Testis (tissue), 3 donors: ENCODE measurements around the gene NRROS. TPM values are rescaled to one million over a fixed set of nuclear protein-coding genes. Genes with fewer than 3 reads are reported as not detected.

Experiments used
- DNase-seq: peaks from one replicate; pipeline ENCODE4 v3.0.0-alpha.2; 2019
- H3K27ac ChIP-seq, 2 donors: fragments of 200-600 bp; sonication (generic); one replicate each; pipeline ENCODE4 v1.5.1; 2019
- H3K27me3 ChIP-seq: fragments of 200-600 bp; sonication (generic); one replicate; pipeline ENCODE4 v1.5.1; 2019
- H3K36me3 ChIP-seq: fragments of 200-600 bp; sonication (generic); one replicate; pipeline ENCODE4 v1.5.1; 2017; ENCODE audit warnings: low read depth; ENCODE audit errors: missing control alignments
- H3K4me1 ChIP-seq: fragments of 200-600 bp; sonication (generic); one replicate; pipeline ENCODE4 v1.5.1; 2019
- H3K4me3 ChIP-seq, 2 donors: fragments of 200-600 bp; sonication (generic); one replicate each; pipeline ENCODE4 v1.5.1; 2017 to 2019
- H3K9me3 ChIP-seq: fragments of 200-600 bp; sonication (generic); one replicate; pipeline ENCODE4 v1.5.1; 2017
- POLR2A ChIP-seq: fragments of 450-650 bp; IDR thresholded peaks from one replicate; pipeline ENCODE4 v1.6.1; 2017; ENCODE audit warnings: antibody characterized with exemption, mild to moderate bottlenecking, moderate library complexity
- WGBS, 2 donors: methylation state at CpG; one replicate each; pipeline ENCODE4 v1.1.5; 2018; 5-methylcytosine and 5-hydroxymethylcytosine counted together
- intact Hi-C: fragments of 100-400 bp; cut with DNase I; formaldehyde crosslinking; loops from one replicate; pipeline ENCODE4 v1.15.1; 2023; ENCODE audit warnings: low total_unique reads
- polyA plus RNA-seq: library from polyadenylated mRNA; stranded (reverse); fragments of 350-450 nt; fragmentation: Illumina TruSeq; extraction: RNeasy Lipid Tissue Mini Kit (QIAGEN cat#74804); gene quantifications from one replicate; pipeline ENCODE4 v1.2.3, GENCODE V29; 2014; ENCODE audit warnings: low read depth, low replicate concordance; ENCODE audit not compliant: insufficient read depth
- total RNA-seq, 2 donors: library from RNA; depleted of rRNA; stranded (reverse); fragments of >200 nt; gene quantifications; one replicate each; pipeline ENCODE4 v1.2.3, GENCODE V29; 2016
- TF ChIP-seq, protein P1 (sequence below), 3 experiments: fragments of 450-650 bp in 2 of 3; fragments of 200-600 bp in 1 of 3; sonication (generic) in 1 of 3; IDR thresholded peaks; one replicate each; pipeline ENCODE4 v1.5.1; 2016 to 2019; ENCODE audit warnings: antibody characterized with exemption in 3 of 3, mild to moderate bottlenecking in 2 of 3, moderate library complexity in 1 of 3

Gene NRROS
- total and polyA plus RNA-seq, 3 donors from 2014 or later: 2.8 to 5.5 (median 3.2) TPM

DNA sequence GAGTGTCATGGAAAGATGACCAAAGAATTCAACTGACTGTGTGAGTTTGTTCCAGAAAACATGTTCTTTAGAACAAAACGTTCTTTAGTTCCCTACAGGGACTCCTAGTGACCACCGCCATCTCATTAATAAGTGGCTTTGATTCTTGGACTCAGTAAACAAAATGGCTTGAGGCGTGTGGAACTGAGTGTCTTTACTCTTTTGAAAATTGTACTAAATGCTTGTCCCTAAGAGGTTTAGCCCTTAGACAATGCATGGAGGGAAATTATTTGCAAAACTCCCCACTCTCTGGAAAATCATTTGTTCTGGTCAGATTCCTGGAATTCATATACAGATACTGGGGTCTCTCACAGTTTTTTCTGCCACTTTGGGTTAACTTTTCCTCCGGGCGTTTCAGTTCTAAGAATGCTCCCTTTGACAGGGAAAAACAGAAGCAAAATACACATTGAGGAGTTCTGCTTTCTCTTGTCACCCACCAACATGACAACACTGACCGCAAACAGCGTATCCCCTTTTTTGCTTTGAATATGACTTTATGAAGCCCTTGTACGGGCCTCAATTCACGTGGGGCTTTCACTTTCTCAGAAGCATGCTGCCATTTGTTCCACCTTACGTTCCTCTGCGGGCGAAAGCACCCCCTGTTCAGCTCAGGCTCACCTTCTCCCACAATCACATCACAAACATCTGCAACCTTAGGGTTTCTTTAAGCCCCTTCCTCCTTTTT is 15.3 kb upstream of the NRROS start:
- Histone ChIP-seq H3K4me1 (peaks cover 8% of the 10 kb centered on the region), H3K27ac (peak overlapping the region in 1 of 2 donors; percentile 73), H3K9me3 (no peaks in the 10 kb centered on the region), H3K36me3 (no peaks in the 10 kb centered on the region), H3K27me3 (no peaks in the 10 kb centered on the region), H3K4me3 (no peak overlapping the region)
- 68 to 76% methylated on average over 12 of the region's 12 CpGs for WGBS, 2 donors
- intact Hi-C loops: no loop called here
- DNase-seq: no peak
- TF ChIP-seq POLR2A: no peak
- TF ChIP-seq, protein P1, sequence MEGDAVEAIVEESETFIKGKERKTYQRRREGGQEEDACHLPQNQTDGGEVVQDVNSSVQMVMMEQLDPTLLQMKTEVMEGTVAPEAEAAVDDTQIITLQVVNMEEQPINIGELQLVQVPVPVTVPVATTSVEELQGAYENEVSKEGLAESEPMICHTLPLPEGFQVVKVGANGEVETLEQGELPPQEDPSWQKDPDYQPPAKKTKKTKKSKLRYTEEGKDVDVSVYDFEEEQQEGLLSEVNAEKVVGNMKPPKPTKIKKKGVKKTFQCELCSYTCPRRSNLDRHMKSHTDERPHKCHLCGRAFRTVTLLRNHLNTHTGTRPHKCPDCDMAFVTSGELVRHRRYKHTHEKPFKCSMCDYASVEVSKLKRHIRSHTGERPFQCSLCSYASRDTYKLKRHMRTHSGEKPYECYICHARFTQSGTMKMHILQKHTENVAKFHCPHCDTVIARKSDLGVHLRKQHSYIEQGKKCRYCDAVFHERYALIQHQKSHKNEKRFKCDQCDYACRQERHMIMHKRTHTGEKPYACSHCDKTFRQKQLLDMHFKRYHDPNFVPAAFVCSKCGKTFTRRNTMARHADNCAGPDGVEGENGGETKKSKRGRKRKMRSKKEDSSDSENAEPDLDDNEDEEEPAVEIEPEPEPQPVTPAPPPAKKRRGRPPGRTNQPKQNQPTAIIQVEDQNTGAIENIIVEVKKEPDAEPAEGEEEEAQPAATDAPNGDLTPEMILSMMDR (IDR thresholded peaks at IDR 0.05): no peak

DNA sequence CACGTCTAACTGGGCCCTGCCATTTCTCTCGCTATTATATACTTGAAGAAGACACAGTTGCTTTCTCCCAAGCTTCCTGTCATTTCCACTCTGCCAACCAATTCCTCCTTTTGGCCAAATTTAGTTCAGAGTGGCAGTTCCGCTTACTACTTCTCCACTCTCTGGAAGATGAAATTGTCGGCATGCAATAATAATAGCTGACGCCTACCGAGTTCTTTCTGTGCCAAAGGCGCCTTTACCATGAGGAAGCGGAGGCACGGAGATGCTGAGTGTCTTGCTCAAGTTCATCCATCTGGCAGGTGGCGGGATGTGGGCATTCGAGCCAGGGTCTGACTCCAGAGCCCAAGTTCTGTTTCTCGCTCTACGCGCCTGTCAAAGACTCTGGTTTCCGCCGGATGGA is 14.6 kb upstream of the NRROS start:
- Histone ChIP-seq H3K27me3 (no peaks in the 10 kb centered on the region), H3K4me1 (peaks cover 8% of the 10 kb centered on the region), H3K9me3 (no peaks in the 10 kb centered on the region), H3K27ac (peak overlapping the region in 1 of 2 donors; percentile 73), H3K36me3 (no peaks in the 10 kb centered on the region), H3K4me3 (no peak overlapping the region)
- TF ChIP-seq POLR2A: no peak
- TF ChIP-seq, protein P1 (IDR thresholded peaks at IDR 0.05): no peak
- DNase-seq: peak; percentile 44
- intact Hi-C loops: no loop called here
- WGBS, 2 donors: 80 to 92% methylated on average over 16 of the region's 16 CpGs

DNA sequence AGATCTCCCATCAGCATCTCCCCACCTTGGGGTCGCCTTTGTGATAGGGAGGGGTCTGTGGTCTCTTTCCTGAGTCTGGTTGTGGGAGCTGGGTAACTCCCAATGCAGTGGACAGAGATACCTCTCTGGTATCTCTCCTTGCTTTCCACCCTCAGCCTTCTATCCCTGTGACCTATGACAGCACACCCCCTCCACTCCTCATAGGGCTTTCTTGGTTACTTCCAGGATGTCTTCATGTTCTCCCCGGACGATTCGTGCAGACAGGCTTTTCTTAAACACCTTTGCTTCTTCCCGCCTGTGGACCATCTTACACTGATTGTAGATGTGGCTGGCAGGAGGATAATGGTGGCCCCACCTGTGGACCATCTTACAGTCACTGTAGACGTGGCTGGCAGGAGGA is 14.2 kb upstream of the NRROS start:
- intact Hi-C loops: no loop called here
- H3K27me3 ChIP-seq: no peaks in the 10 kb centered on the region
- DNase-seq: no peak
- WGBS, 2 donors: 91 to 94% methylated on average over 6 of the region's 6 CpGs
- no peaks in the 10 kb centered on the region for H3K9me3 ChIP-seq
- H3K36me3 ChIP-seq: no peaks in the 10 kb centered on the region
- H3K27ac ChIP-seq: no peak overlapping the region
- H3K4me3 ChIP-seq: no peak overlapping the region
- TF ChIP-seq, protein P1 (IDR thresholded peaks at IDR 0.05): no peak
- TF ChIP-seq POLR2A: no peak
- peaks cover 8% of the 10 kb centered on the region for H3K4me1 ChIP-seq

DNA sequence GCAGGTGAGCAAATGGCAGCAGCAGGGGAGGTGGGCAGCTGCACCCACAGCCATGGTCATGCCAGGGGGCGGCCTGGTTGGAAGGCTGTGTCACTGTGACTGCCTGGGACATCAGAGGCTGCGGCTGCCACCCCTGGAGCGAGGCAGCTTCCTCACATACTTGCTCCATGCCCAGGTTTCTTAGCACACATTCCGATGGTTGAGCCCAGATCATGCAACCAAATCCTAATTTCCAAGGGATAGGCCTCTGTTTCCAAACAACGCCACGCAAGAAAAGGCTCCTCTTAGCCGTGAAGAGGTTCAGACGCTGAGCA is 11.6 kb upstream of the NRROS start:
- Histone ChIP-seq H3K4me1 (peaks cover 8% of the 10 kb centered on the region), H3K27ac (no peak overlapping the region), H3K4me3 (no peak overlapping the region), H3K27me3 (no peaks in the 10 kb centered on the region), H3K9me3 (no peaks in the 10 kb centered on the region), H3K36me3 (no peaks in the 10 kb centered on the region)
- TF ChIP-seq, protein P1 (IDR thresholded peaks at IDR 0.05): no peak
- no peak for DNase-seq
- WGBS, 2 donors: 93 to 97% methylated on average over 8 of the region's 8 CpGs
- intact Hi-C loops: no loop called here

DNA sequence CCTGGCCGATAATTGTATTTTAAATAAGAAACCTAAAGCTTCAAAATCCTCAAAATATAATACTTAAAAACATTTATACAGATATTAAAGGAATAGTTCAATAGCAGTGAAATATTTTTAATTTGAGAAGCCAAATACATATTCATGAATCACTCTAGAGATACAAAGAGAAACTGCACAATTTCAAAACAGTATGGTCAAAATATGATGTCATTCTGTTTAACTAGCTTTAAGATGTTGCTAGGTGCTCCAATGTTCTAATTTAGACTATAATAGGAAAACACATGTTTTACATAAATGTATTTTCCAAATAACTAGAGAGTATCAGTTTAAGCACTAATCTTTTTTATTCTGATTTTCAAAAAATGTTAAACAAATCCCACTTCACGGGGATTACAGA is 10.3 kb upstream of the NRROS start:
- H3K27ac ChIP-seq: no peak overlapping the region
- intact Hi-C loops: no loop called here

More for the DNA sequence above, 10.3 kb upstream of the NRROS start:
- H3K27me3 ChIP-seq: no peaks in the 10 kb centered on the region
- DNase-seq: no peak
- H3K4me1 ChIP-seq: no peaks in the 10 kb centered on the region
- H3K36me3 ChIP-seq: no peaks in the 10 kb centered on the region
- WGBS, 2 donors: 88 to 92% methylated on average over 2 of the region's 2 CpGs
- no peak for TF ChIP-seq POLR2A
- TF ChIP-seq, protein P1 (IDR thresholded peaks at IDR 0.05): no peak
- no peaks in the 10 kb centered on the region for H3K9me3 ChIP-seq
- no peak overlapping the region for H3K4me3 ChIP-seq
